HG03064 (cell line): Measurements from ENCODE around the gene ALDH1A3.

Experiments
- ATAC-seq: cut with Tn5 transposase; IDR thresholded peaks from one replicate; pipeline ENCODE4 v1.9.1; 2021; ENCODE audit warnings: low read depth; ENCODE audit not compliant: unreplicated experiment

The ALDH1A3 gene

DNA sequence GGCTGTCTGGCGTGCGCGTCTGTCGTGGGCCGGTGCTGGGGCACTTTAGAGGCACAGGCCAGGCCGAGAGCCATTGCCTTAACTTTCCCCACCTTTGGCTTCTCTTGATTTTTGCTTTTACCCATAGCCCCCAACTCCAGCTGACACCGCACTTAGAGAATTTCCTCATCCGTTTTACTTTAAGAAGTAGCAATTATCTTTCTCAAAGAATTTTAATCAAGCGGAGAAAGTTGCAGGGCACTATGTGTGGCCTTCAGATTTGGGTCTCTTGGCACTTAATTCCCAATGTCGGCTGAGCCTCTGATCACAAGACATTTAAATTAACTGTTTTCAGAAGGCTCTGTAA is 1.2 kb downstream of the ALDH1A3 start:
- no peak for ATAC-seq

DNA sequence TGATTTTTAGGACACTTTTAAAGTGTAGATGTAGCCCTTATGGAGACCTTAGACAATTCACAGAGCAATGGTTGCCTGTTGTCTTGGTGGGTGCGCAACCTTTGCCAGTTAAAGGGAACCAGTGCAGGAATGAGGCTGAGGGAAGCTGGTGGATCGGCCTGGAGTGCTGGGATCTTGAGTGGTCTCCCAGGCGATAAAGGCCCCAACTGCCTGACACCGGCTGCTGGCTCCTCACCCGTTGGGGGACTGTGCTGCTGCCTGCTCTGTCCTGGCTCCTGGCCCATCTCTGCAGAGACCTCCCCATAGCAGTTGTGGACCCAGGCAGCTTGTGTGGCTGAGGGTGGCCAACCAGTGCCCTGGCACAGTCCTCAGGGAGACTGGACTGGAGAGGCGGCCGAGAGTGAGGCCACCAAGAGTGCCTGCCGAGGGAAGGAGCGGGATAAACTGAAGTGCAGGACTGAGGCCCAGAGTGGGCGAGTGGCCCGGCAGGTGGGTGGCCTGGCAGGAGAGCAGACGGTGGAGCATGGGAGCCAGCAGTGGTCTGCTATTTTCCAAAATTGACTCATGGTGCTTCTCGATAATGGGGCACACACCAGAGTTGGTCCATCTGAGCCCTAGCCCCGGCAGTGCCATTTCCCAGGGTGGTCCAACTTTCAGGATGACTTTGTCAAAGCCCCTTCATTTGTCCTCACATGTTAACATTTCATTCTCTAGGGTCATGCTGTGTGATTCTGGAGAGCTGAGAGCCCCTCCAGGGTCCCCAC is 2.1 kb downstream of the ALDH1A3 start:
- ATAC-seq, result no peak

DNA sequence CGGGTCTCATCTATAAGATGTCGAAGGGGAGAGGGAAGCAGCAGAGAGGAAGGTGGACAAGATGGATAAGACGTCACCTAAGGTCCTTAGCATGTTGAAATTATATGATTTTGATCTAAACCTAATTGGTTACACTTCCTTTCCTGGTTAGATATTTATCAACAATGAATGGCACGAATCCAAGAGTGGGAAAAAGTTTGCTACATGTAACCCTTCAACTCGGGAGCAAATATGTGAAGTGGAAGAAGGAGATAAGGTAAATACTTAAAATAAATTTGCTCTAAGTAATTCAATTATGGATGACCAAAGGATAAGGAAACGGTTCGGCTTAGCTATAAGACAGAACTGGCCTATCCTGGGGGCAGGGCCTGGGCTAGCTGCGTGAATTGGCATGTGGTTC is 5.5 kb downstream of the ALDH1A3 start:
- ATAC-seq, result no peak

DNA sequence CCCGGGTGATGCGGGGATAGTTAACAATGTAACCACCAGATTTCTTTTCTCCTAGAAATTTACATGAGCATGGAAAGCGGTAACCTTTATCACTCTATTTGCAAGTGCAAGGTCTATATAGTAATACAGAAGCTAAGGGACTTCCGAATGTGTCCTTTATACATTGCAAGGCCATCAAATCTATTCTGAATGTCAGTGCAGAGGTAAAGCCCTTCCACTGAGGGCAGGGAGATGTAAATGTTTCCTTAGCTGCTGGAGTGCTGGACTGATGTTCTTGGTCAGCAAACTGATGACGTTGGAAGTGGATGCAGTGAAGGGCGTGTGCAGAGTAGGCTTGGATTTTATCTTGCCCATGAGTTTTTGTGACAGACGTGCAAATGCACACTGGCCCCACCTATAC is 6.2 kb downstream of the ALDH1A3 start:
- ATAC-seq, result no peak

DNA sequence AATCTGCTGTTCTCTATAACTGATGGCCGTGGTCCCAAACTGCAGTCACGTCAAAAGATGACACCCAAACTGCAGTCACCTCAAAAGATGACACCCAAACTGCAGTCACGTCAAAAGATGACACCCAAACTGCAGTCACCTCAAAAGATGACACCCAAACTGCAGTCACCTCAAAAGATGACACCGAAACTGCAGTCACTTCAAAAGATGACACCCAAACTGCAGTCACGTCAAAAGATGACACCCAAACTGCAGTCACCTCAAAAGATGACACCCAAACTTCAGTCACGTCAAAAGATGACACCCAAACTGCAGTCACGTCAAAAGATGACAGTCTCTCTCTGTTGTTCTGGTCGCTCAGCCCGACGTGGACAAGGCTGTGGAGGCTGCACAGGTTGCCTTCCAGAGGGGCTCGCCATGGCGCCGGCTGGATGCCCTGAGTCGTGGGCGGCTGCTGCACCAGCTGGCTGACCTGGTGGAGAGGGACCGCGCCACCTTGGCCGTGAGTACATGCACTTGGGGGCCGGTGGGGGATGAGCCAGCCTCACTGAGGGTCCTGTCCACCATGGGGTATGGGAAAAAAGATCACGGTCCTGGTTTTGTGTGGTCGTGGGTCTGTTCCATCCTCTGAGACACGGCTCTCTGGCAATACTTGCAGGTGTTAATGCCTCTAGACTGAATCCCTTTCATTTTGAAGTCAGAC is 7.7 kb downstream of the ALDH1A3 start:
- no peak for ATAC-seq

GRCh38 chr15:100889385-100890050 is 9.9 kb downstream of the ALDH1A3 start:
- ATAC-seq, result no peak

DNA sequence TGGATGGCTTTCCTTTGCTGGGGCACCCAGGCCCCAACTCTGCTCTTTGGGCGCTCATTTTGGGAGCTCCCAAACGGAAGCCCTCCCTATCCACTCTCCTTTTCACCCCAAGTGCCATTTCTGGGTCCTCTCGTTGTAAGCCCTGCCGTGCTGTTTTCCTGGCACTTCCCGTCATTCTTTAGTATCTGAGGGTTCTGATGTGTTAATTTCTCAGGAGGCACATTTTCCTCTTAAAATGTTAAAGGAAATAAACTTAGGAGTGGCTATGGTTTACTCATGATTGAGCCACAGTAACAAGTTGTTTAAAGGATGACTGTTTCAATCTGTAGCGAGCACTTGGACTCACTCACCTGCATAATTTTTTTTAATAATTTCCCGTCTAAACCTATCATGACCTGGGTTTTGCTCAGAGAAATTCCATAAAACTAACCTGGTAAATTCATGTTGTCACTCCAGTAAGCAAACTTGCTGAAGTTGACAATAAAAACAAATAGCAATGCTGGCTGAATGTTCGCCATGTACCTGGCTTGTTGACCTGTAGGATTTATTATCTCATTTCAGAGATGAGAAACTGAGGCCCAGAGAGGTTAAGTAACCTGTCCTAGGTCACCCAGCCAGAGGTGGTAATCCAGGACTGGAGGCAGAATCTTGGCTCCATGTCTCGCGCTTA is 10.6 kb downstream of the ALDH1A3 start:
- no peak for ATAC-seq

DNA sequence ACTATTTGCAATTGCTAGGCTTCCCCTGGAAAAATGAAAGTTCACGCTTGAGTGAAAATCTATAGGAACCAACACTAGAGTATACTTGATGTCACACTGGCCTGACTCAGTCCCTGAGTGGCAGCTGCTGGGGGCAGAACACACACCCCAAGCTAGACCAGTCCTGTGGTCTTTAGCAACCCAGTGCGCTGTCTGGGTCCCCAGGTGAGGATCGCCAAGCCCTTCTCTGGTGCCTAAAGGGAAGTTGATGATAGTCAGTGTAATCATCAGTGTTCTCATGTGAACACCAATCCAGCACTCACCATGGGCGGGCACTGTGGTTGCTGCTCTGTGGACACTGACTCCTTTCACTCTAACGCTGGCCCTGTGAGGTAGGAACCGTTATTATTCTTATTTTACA is 11.2 kb downstream of the ALDH1A3 start:
- ATAC-seq, result no peak

DNA sequence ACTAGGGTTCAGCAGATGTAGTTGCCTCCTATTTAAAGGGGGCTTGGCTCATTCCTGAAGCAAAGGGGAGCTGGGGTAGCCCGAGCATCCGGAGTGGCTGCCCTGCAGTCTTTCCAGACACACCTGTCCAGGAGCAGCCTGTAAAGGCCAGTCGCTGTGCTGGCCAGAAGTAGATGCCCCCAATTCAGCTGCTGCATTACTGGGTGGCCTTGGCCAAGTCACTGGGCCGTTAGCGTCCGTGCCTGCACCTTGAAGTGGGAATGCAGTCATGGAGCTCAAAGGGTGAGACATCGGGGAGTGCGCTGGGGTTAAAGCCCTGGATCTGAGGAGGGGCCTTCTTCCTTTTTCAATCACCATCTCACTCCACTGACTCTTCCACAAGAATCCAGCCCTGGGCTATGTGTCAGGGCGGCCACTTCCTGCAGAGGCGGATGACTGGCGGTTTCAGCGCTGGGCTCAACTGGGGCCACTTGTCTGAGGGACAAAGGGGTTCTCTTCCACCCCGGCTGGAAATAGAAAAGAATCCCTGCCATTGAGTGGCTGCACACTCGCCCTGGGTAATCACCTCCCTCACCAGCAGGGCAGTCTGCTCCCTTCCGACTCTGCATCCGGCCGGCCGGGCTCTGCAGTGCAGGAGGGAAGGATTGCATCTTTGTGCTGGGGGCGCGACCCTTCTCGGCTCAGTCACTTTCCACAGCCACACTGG is 11.8 kb downstream of the ALDH1A3 start:
- ATAC-seq, result no peak

DNA sequence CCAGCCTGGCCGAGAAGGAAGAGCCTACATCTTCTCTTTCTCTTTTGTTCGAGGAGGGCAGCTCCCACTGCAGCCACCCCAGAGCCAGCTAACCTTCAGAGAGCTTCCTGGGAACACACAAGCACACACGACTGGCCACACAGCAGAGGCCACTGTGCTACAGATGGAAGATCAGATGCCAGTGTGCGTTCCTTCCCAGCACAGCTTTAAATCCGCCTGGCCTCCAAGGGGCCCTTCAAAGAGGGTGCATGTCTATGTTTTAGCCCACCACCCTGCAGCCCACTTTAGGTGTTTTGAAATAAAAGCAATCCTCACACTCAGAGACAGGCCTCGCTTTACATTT is 12.4 kb downstream of the ALDH1A3 start:
- ATAC-seq, result no peak

GRCh38 chr15:100893261-100893963 is 13.8 kb downstream of the ALDH1A3 start:
- ATAC-seq, result no peak

GRCh38 chr15:100893964-100894295 is 14.3 kb downstream of the ALDH1A3 start:
- ATAC-seq, result no peak

DNA sequence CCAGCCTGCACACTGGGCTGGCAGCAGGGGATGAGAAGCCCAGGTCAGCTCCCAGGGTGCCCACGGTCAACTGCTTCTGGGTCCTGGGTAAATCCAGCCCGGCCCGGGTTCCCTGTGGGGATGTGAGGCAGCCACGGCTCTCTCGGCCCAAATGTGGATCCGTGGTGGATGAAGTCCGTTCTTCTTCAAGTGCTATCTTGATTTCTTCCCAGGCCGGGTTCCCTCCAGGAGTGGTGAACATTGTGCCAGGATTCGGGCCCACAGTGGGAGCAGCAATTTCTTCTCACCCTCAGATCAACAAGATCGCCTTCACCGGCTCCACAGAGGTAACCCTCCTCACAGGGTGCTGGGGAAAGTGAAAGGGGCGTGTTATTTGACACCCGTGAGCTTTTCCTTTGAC is 16.1 kb downstream of the ALDH1A3 start:
- ATAC-seq, result no peak

DNA sequence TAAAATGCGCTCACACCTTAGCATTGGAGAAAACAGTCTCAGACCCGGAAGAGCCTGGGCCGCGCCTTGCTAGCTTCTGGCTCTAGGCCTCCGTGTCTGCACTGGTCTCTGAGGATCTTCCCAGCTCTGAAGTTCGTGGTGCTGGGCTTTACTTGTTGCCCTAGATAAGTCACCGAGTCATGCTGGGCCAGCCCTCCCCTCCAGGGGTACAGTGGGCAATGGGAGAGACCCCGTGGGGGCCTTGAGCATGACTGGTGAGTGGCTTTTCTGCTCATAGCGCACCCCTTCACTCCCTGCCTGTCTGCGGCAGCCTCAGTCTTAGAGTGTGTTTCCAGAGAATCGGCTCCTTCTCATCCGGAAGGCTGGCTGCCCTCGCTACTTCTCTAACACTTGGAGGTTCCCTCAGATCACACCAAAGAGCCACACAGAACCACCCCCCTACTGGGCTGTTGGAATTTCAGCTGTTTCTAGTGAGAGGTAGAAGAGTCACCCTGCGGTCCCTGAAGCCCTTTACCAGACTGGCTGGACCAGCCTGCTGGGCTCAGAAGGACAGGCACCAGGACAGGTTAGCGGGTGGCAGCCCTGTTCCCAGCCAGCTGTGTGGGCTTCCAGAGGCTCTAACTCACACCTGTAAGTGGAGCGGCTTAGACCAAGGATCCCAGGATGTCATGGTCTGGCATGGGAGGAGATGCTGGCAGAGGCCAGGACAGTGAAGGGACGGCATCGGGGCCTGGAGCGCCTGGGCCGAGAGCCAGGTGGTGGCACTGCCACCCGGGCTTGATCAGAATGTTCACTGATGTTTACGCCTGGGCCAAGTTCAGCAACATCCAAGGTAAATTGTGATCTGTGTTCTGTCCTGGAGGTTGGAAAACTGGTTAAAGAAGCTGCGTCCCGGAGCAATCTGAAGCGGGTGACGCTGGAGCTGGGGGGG is 17.9 kb downstream of the ALDH1A3 start:
- no peak for ATAC-seq

GRCh38 chr15:100898152-100898490 is 18.5 kb downstream of the ALDH1A3 start:
- ATAC-seq, result no peak

DNA sequence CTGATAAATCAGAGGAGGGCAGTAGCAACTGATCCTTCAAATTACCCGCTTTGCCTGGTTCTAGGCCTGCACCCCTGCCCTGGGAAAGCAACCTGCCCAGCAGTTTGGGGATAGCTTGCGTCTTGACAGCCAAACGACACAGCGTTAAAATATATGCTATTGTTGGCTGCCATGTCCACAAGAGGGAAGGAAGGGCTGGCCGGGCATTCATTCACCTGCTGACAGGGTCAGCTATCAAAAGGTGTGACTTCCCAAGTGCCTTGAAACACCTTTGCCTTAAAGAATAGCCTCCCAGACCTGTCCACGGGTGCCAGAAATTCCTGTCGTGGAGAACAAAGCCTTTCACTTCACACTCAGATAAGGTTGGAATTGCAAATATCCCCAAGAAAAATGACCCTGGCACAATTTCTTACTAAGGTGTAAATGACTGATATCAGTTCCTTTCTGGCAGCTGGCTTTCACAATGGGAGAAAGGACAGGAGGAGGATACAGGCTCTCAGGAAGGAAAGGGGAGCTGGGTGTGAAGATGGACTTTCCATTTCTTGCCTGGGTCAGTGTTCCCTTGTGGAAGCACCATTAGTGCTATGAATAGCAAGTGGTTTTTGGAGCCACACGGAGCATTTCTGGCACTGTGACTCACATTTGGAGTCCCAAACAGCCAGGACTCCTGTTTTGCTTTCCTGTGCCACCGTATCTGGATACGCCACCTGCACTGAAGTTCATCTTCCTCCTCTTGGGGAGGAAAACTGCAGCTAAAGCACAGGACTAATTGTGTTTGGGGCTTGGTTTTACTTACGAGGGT is 19.2 kb downstream of the ALDH1A3 start:
- no peak for ATAC-seq

DNA sequence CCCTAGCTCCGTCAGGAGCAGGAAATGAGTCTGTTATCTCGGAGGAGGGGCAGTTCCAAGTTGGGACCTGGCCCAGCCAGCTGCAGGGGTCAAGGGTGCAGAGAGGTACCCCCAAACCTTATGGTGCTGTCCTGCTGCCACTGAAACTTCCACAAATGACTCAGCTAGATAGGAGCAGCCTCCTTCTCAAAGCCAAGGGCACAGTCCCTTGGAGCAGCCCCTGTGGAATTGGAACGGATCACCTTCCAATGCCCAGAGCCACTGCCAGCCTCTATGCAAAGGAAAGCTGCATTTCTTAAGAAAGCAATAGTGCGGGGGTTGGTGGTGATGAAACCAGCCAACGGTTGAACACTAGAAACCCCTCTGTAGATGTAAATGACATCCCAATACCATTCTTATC is 20.0 kb downstream of the ALDH1A3 start:
- ATAC-seq, result no peak

- ATAC-seq, result no peak
Observed at GRCh38 chr15:100900136-100900794, 20.6 kb downstream of the ALDH1A3 start.
